Stimulated activated naive CD8-positive, alpha-beta T cell treated with anti-CD3 and anti-CD28 coated beads, Interleukin-15, Interleukin-2, amounts not matched to agents 100 ng/mL and 50 ng/mL, for 24 hours (primary cell): ENCODE data around the gene LRRC2.
"Not testable (repeated sequence)": the region's sequence is repeated elsewhere in the genome, so short reads cannot be mapped to it uniquely, and the experiment has no call there.

Experiments used
- H3K27ac Mint-ChIP-seq: one replicate; pipeline ENCODE4 v1.8.0; 2021; ENCODE audit warnings: mild to moderate bottlenecking, mixed read lengths
- H3K27me3 Mint-ChIP-seq: one replicate; pipeline ENCODE4 v1.8.0; 2021; ENCODE audit warnings: mixed read lengths
- H3K36me3 Mint-ChIP-seq: one replicate; pipeline ENCODE4 v1.8.0; 2021; ENCODE audit warnings: low read depth, mixed read lengths
- H3K4me1 Mint-ChIP-seq: one replicate; pipeline ENCODE4 v1.8.0; 2021; ENCODE audit warnings: low read depth, mixed read lengths
- H3K4me3 Mint-ChIP-seq: one replicate; pipeline ENCODE4 v1.8.0; 2021; ENCODE audit warnings: mild to moderate bottlenecking, mixed read lengths
- H3K9me3 Mint-ChIP-seq: one replicate; pipeline ENCODE4 v1.8.0; 2021; ENCODE audit warnings: mixed read lengths

The LRRC2 gene

DNA sequence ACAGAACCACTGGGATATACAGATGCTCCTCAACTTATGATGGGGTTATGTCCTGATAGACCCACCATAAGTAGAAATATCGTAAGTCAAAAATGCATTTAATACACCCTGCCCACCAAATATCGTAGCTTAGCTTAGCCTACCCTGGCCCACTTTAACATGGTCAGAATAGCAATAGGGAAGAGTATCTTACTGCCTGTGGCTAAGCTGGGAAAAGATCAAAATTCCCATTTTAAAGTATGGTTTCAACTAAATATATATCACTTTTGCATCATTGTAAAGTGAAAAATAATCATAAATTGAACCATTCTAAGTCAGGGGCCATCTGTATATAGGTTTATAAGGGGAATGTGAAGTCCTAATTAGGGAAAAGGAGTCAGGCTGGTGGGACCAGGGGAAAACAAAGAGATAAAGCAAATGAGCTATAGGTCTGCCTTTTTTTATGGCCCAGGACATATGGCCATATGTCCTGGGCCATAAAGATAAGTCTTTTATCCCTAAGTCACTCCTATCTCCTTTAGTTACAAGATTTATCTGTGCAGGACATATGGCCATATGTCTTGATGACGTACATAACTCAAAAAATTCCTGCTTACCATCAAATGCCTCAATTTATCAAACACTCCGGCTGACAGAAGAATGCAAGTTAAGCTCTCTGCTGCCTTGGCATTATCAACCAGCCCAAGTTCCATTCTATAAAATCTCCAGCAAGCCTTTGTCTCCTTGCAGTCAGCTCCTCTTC is 57.1 kb downstream of the LRRC2 start:
- no peak overlapping the region for H3K27ac Mint-ChIP-seq
- peaks cover 5% of the 10 kb centered on the region for H3K9me3 Mint-ChIP-seq
- H3K4me3 Mint-ChIP-seq, result no peak overlapping the region
- peaks cover 8% of the 10 kb centered on the region for H3K27me3 Mint-ChIP-seq
- H3K4me1 Mint-ChIP-seq, result peaks cover 17% of the 10 kb centered on the region
- no peaks in the 10 kb centered on the region for H3K36me3 Mint-ChIP-seq

DNA sequence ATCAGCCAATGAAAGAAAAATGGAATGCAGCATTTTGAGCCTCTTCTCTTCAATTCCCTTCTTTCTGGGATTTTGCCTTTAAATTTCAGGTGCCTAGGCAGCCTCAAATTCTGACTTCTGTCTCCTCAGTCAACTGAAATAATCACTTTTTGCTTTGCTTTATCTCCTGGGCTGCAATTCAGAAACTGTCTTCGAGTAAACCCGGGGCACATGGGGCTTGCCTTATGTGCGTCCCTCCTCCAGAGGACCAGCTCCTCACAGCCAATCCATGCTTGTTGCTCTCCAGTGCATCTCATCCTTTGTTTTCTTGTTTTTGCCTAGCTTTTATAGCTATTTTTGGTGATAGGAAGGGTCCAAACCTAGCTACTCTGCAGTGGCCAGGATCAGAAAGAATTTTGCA is 59.6 kb downstream of the LRRC2 start:
- Mint-ChIP-seq H3K27ac (no peak overlapping the region), H3K27me3 (peaks cover 4% of the 10 kb centered on the region), H3K4me1 (peaks cover 21% of the 10 kb centered on the region), H3K9me3 (peaks cover 8% of the 10 kb centered on the region), H3K36me3 (no peaks in the 10 kb centered on the region), H3K4me3 (no peak overlapping the region)

DNA sequence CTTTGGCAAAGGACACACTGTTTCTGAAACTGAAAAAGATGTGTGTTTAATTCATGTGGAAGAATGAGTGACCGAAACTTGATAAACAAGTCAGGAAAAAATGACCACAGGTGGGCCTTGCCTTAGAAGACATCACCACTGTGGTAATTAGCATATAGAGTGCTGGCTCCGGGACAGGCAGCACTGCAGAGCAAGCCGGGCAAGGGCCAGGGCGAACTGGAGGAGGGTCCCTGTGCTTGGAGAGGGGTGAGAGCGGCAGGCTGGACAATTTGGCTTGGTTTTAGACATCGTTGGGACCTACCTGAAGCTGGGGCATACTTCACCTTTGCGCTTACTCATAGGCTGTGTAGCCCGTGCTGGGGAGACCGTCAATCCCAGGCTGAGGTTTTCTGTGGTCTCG is 60.1 kb downstream of the LRRC2 start:
- Mint-ChIP-seq H3K4me3 (no peak overlapping the region), H3K4me1 (peaks cover 22% of the 10 kb centered on the region)

DNA sequence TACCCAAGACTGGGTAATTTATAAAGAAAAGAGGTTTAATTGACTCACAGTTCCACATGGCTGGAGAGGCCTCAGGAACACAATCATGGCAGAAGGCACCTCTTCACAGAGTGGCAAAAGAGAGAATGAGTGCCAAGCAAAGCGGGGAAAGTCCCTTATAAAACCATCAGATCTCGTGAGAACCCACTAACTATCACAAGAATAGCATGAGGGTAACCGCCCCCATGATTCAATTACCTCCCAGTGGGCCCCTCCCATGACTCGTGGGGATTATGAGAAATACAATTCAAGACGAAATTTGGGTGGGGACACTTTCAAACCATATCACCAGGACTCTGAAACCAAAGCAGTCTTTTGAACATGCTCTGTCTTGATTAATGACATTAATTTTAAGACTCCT is 61.3 kb downstream of the LRRC2 start:
- Mint-ChIP-seq H3K27ac (no peak overlapping the region), H3K4me3 (no peak overlapping the region), H3K4me1 (peaks cover 26% of the 10 kb centered on the region), H3K36me3 (no peaks in the 10 kb centered on the region), H3K9me3 (peaks cover 8% of the 10 kb centered on the region), H3K27me3 (peaks cover 4% of the 10 kb centered on the region)

More for the DNA sequence above, 60.1 kb downstream of the LRRC2 start:
- Mint-ChIP-seq H3K36me3 (no peaks in the 10 kb centered on the region), H3K27ac (no peak overlapping the region), H3K9me3 (peaks cover 8% of the 10 kb centered on the region), H3K27me3 (peaks cover 4% of the 10 kb centered on the region)

DNA sequence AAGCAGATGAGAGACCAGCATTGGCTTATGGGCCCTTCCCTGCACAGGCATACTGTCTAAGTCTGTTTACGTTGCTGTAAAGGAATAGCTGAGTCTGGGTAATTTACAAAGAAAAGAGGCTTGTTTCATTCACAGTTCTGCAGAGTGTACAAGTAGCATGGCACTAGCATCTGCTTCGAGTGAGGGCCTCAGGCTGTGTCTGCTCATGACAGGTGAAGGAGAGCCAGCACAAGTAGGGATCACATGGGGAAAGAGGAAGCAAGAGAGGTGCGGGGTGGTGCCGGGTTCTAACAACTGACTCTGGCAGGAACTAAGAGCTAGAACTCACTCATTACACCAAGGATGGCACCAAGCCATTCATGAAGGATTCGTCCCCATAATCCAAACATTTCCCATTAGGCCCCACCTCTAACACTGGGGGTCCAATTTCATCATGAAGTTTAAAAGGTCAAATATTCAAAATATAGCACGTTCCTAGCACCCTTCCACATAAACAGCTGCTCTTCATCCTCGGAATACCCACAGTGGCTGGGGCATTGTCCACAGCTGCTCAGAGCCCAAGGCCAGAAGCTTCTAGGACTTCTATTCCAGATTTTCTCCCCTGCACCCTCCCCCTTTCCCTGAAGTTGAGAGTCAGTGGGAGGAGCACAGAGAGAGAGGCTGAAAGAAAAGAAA is 62.8 kb downstream of the LRRC2 start:
- Mint-ChIP-seq H3K27ac (no peak overlapping the region), H3K4me1 (peaks cover 26% of the 10 kb centered on the region), H3K4me3 (no peak overlapping the region), H3K27me3 (peaks cover 4% of the 10 kb centered on the region), H3K9me3 (peaks cover 8% of the 10 kb centered on the region), H3K36me3 (no peaks in the 10 kb centered on the region)

DNA sequence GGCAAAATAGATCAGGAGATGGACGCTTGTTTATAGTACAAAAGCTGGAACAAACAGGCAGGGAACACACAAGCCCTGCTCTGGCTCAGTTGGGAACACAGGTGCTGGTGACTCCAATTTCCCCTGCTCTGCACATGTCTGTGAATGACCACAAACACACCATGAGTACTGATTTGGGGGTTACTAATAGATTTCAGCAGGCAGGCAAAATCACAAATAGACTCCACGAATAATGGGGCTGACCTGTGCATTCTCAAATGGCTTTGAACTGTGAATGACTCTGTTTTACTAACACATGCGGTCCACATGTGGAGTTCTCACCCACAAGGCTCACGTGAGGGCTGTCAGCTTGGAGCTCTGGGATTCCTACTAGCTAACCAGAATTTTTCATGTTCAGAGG is 64.4 kb downstream of the LRRC2 start:
- no peak overlapping the region for H3K27ac Mint-ChIP-seq
- H3K36me3 Mint-ChIP-seq, result no peaks in the 10 kb centered on the region
- no peaks in the 10 kb centered on the region for H3K27me3 Mint-ChIP-seq
- H3K4me1 Mint-ChIP-seq, result peaks cover 25% of the 10 kb centered on the region
- H3K9me3 Mint-ChIP-seq, result peaks cover 8% of the 10 kb centered on the region
- no peak overlapping the region for H3K4me3 Mint-ChIP-seq

DNA sequence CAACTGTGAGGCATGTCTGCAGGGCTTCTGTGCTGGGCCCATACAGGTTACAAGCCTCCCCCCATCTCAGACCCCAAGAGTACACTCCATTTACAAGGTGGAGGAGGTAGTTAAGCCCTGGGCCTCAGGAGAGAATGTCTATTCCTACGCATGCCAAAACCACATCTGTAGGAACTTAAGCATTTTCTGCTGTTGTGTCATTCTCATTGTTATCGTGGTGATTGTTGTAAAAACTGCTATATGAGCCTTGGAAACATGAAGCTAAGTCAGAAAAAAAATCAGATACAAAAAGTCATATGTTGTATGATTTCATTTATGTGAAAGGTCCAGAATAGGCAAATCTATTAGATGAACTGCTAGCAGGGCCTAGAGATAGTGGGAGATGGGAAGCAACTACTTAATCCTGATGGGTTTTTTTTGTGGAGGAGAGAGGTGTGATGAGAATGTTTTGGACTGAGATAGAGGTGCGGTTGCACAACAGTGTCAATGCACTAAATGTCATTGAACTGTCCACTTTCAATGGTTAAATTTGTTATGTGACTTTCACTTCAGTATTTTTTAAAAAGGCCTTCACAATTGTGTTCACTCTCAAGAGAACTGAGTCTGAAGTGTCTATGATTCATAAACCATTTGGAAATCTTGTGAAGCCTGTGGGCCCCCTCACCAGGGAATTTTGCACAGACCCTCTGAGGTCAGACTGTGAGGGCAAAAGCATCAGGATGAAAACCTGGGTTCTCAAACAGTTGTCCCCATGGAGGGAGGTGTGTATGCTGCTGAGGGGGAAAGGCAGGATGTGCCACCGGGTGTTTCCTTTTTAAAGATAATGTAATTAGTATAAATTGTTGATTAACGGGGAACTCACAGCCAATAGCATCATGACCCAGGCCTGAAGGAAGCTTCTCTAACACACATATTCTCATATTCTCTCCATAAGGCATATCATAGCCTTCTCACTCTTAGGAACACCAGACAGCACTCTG is 65.2 kb downstream of the LRRC2 start:
- Mint-ChIP-seq H3K4me1 (peaks cover 23% of the 10 kb centered on the region), H3K9me3 (peaks cover 8% of the 10 kb centered on the region), H3K27me3 (no peaks in the 10 kb centered on the region), H3K4me3 (no peak overlapping the region), H3K27ac (no peak overlapping the region), H3K36me3 (no peaks in the 10 kb centered on the region)

DNA sequence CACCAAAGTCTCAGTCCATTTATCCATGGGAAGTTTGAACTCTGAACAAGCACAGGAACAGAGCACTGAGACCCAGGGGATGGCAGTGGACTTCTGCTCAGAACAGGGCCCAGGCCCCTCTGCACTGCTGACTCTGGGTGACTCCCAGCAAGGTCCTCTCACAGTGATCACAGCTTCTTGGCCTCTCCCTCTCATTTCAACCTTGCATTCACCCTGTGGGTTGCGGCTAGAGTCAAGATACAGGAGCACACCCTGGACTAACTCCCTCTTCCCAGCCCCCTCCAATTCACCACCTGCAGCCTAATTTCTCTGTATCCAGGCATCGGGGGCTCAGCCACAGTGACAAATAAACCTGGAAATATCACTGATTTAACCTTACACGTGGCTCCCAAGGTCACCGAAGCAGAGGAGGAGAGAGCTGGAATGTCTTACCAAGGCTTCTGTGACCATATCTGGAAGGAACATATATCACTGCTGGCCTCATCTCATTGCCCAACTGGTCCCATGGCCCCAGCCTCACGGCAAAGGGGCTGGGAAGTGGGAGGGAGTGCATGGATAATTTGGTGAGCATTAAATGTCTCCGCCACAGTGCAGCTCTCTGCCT is 67.1 kb downstream of the LRRC2 start:
- Mint-ChIP-seq H3K9me3 (peaks cover 3% of the 10 kb centered on the region), H3K36me3 (no peaks in the 10 kb centered on the region), H3K4me3 (no peak overlapping the region), H3K27me3 (no peaks in the 10 kb centered on the region), H3K4me1 (peaks cover 10% of the 10 kb centered on the region), H3K27ac (no peak overlapping the region)

DNA sequence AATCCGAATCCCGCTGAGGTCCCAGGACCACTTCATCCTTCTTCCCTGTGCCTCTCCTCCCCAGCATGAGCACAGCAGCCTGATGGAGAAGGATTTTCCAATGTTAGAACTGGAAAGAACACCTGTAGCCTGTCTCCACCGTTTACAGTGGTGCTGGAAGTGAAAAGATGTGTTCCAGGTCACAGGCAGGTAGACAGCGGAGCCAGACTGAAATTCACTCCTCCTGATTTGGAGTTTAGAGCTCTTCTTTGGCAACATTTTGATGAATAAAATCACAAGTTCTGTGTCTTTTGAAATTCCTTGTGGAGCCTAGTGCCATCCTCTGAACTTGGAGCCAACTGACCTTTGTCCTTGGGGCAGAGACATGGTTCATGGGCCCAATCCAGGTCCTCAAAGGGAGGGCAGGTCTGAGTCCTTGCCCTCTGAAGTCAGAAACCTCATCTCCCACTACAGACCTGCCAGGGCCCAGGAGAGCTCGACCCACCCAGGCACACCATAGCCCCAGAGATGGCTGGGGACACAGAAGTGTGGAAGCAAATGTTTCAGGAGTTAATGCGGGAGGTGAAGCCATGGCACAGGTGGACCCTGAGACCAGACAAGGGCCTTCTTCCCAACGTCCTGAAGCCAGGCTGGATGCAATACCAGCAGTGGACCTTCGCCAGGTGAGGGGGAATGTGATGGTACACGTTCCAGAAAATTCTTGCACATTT is 68.4 kb downstream of the LRRC2 start, which contains the start of gene RTP3:
Gene RTP3 (plus strand): TSS at position 421 of the 710 bp plus-strand sequence. CDS start 87 bp downstream, at position 508.
- Mint-ChIP-seq H3K4me3 (no peak within 1 kb of the TSS), H3K36me3 (no peaks in the 10 kb centered on the region), H3K27ac (no peak within 1 kb of the TSS), H3K27me3 (no peaks in the 10 kb centered on the region), H3K9me3 (no peaks in the 10 kb centered on the region), H3K4me1 (peaks cover 5% of the 10 kb centered on the region)

DNA sequence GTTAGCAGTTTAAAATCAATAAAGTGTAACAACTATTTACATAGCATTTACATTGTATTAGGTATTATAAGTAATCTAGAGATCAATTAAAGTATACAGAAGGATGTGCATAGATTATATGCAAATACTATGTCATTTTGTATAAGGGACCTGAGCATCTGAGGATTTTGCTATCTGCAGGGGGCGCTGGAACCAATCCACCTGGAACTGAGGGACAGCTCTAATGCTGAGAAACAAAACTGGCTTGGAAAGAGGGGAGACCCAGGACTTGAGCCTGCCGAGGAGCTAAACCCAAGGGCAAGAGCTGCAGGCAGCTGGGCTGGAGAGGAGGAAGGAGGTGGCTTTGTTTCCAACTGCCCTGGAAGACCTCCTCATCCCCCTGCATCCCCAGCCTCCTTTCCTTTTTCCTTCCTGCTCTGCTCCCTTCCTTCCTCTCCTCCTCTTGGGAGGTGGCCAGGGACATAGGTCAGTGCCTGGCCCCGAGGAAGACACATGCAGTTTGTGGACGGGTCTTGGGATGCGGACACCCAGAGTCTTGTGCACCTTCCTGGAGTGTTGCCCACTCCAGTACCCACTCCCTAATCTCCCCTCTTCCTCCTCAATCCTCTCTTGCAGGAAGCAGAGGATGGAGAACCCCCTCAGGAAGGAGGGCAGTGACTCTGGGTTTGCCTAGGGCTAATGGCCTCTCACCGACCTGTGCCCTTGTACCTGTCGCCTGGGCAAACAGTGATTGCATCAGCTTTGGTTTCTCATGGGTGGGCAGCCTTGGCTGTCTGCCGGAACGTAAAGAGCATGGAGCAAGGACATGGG is 69.2 kb downstream of the LRRC2 start:
- Mint-ChIP-seq H3K36me3 (no peaks in the 10 kb centered on the region), H3K27ac (no peak overlapping the region), H3K4me1 (peaks cover 5% of the 10 kb centered on the region), H3K9me3 (no peaks in the 10 kb centered on the region), H3K4me3 (no peak overlapping the region), H3K27me3 (no peaks in the 10 kb centered on the region)

DNA sequence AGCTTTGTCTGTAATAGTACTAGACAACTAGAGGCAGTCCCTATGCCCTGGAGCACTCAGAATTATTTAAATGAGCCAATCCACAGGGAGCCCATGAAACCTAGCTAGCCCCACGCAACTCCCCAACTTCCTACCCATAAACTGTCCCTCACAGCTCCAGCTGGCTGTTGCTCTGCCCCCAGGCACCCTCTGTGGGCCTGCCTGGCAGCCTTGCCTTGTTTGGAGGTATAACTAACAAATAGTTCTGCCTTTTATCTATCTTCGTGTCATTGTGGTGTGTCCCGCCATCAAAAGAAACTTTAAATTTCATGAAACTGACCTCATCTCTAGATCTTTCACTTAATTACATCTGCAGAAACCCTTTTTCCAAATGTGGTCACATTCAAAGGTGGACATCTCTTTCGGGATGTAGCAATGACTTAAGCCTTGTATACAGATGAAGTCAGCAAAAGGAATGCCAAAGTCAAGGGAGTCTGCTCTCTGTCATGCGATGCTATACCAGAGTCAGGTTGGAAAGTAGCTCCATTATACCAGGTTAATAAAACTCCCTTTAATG is 70.1 kb downstream of the LRRC2 start:
- Mint-ChIP-seq H3K27ac (no peak overlapping the region), H3K4me3 (no peak overlapping the region), H3K27me3 (no peaks in the 10 kb centered on the region), H3K36me3 (no peaks in the 10 kb centered on the region), H3K9me3 (no peaks in the 10 kb centered on the region), H3K4me1 (peaks cover 5% of the 10 kb centered on the region)

DNA sequence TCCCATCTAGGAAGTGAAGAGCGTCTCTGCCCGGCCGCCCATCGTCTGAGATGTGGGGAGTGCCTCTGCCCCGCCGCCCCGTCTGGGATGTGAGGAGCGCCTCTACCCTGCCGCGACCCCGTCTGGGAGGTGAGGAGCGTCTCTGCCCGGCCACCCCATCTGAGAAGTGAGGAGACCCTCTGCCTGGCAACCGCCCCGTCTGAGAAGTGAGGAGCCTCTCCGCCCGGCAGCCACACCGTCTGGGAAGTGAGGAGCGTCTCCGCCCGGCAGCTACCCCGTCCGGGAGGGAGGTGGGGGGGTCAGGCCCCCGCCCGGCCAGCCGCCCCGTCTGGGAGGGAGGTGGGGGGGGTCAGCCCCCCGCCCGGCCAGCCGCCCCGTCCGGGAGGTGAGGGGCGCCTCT is 71.6 kb downstream of the LRRC2 start:
- H3K4me1 Mint-ChIP-seq, H3K27me3 Mint-ChIP-seq, H3K27ac Mint-ChIP-seq, H3K4me3 Mint-ChIP-seq, H3K36me3 Mint-ChIP-seq, H3K9me3 Mint-ChIP-seq: not testable (repeated sequence)

DNA sequence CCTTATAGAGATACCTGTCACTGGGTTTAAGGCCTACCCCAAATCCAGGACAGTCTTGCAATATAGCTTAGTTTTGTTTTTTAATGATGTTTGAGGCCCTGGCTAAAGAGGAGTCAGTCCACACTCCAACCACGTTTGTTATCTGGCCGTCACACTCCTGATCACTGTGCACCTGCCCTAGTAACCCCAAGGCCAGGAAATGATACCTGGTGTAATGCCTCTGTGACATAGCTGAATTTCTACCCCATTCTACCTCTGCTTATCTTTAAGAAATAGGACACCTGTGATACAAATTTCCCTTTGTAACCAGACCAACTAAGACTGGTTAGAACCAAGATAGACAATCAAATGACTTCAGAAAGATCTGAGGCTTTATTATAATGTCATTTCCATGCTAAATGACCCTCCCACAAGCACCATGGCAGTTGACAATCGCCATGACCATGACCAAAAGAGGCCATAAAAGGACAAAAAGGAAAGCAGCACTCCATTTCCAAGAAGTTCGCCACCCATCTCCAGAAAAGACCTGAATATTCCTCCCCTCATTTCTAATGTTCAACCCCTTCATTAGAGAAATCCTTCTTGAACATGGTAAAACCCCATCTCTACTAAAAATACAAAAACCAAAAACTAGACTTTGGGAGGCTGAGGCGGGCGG is 73.1 kb downstream of the LRRC2 start:
- H3K27ac Mint-ChIP-seq, result no peak overlapping the region
- peaks cover 10% of the 10 kb centered on the region for H3K4me1 Mint-ChIP-seq
- H3K9me3 Mint-ChIP-seq, result no peaks in the 10 kb centered on the region
- no peak overlapping the region for H3K4me3 Mint-ChIP-seq
- H3K27me3 Mint-ChIP-seq, result no peaks in the 10 kb centered on the region
- no peaks in the 10 kb centered on the region for H3K36me3 Mint-ChIP-seq
